Kidney (tissue), 14 donors: ENCODE measurements around the gene CALR. TPM values are rescaled to one million over a fixed set of nuclear protein-coding genes. Genes with fewer than 3 reads are reported as not detected.
A peak's percentile ranks its signal among the peaks of the same experiment; 100 is the strongest.
"Not testable (repeated sequence)": the region's sequence is repeated elsewhere in the genome, so short reads cannot be mapped to it uniquely, and the experiment has no call there.

Experiments
- DNase-seq, 5 donors: peaks; one replicate each; pipeline ENCODE4 v3.0.0-alpha.2; 2013 to 2020
- FAIRE-seq: peaks from 2 replicates; lab custom pipeline; 2012; peaks lifted over from hg19 to GRCh38; lab: Jason Lieb, UNC
- H3K27ac ChIP-seq, 2 donors: one replicate each; pipeline ENCODE4 v1.7.0; 2013; ENCODE audit warnings: low read depth in 2 of 2, low read length in 2 of 2, inconsistent platforms in 1 of 2
- H3K27me3 ChIP-seq: one replicate; pipeline ENCODE4 v1.7.1; 2013; ENCODE audit warnings: low read length, inconsistent platforms; ENCODE audit not compliant: control insufficient read depth, insufficient read depth
- H3K36me3 ChIP-seq, 3 donors: one replicate each; pipeline versions ENCODE4 v1.7.0 to v1.7.1; 2013; ENCODE audit warnings: low read length in 3 of 3, control low read depth in 1 of 3, inconsistent platforms in 1 of 3; ENCODE audit not compliant: insufficient read depth in 3 of 3, control insufficient read depth in 2 of 3
- H3K4me1 ChIP-seq, 3 donors: one replicate each; pipeline versions ENCODE4 v1.7.0 to v1.7.1; 2013; ENCODE audit warnings: low read length in 3 of 3, inconsistent platforms in 1 of 3, low read depth in 1 of 3; ENCODE audit not compliant: control insufficient read depth in 2 of 3, insufficient read depth in 2 of 3
- H3K4me3 ChIP-seq, 3 donors: one replicate each; pipeline versions ENCODE4 v1.7.0 to v1.8.1; 2013; ENCODE audit warnings: low read length in 3 of 3, control low read depth in 1 of 3, inconsistent platforms in 1 of 3
- H3K9ac ChIP-seq, 3 donors: one replicate each; pipeline versions ENCODE4 v1.7.0 to v1.7.1; 2013; ENCODE audit warnings: low read length in 3 of 3, control low read depth in 1 of 3, inconsistent platforms in 1 of 3
- H3K9me3 ChIP-seq, 3 donors: one replicate each; pipeline versions ENCODE4 v1.7.0 to v1.7.1; 2013; ENCODE audit warnings: low read length in 3 of 3, control low read depth in 1 of 3, inconsistent platforms in 1 of 3; ENCODE audit not compliant: control insufficient read depth in 2 of 3, insufficient read depth in 1 of 3
- intact Hi-C: fragments of 100-400 bp; cut with DNase I; formaldehyde crosslinking; loops from one replicate; pipeline ENCODE4 v1.11.1; 2022
- polyA plus RNA-seq: library from polyadenylated mRNA; stranded (reverse); fragments of 350-450 nt; fragmentation: Illumina TruSeq; extraction: RNeasy Lipid Tissue Mini Kit (QIAGEN cat#74804); gene quantifications from one replicate; pipeline ENCODE4 v1.2.3, GENCODE V29; 2014; ENCODE audit warnings: low read depth, low replicate concordance; ENCODE audit not compliant: insufficient read depth
- total RNA-seq: library from RNA; stranded (reverse); fragmentation: NEBNext Ultra II Directional; extraction: Animal tissue kit (Norgen Biotek cat#: 25700); gene quantifications from one replicate; pipeline ENCODE4 v1.2.1, GENCODE V29; 2021
- TF ChIP-seq, protein P1 (sequence below): IDR thresholded peaks from 3 replicates; pipeline ENCODE4 v1.5.1; 2012; ENCODE audit warnings: mild to moderate bottlenecking, moderate library complexity, borderline replicate concordance; ENCODE audit not compliant: insufficient read depth; ENCODE audit errors: extremely low read depth
- donor health status: control.
- donor health status: control.
- donor health status: control.
- donor health status: control.
- donor health status: control.
- donor health status: DM: yes; HTN: yes; CAD: no.
- donor health status: Normal renal cell carcinoma (clear cell type).

The CALR gene
- total and polyA plus RNA-seq, 2 donors from 2014 or later: 1,037 to 1,087 TPM

DNA sequence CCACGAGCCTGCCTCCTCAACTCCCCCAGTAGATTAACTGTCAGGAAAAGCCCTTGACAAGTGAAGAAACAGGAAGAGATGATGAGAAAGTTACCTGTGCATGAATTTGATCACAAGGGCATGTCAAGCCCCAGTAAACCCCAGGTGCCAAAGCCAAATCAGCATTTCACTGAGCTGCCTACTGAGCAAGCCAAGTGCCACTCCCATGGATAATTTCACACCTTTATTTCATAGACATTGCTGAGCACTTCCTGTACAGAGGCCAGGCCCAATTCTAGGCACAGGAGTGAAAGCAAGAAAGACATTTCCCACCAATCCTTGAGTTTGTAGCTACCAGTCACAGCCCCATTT, 16.2 kb downstream of the CALR start:
- no peaks in the 10 kb centered on the region for H3K9me3 ChIP-seq
- peaks cover 0 to 28% (median 13%) of the 10 kb centered on the region in 3 donors for H3K36me3 ChIP-seq
- FAIRE-seq (no peak), DNase-seq (peak in 1 of 5 donors; percentile 18)
- no peak overlapping the region for H3K27ac ChIP-seq
- no peak overlapping the region for H3K4me3 ChIP-seq
- H3K9ac ChIP-seq: no peak overlapping the region
- H3K4me1 ChIP-seq: peaks cover 0 to 10% (median 0%) of the 10 kb centered on the region in 3 donors
- H3K27me3 ChIP-seq: no peaks in the 10 kb centered on the region
- intact Hi-C loops: no loop called here
- TF ChIP-seq, protein P1, sequence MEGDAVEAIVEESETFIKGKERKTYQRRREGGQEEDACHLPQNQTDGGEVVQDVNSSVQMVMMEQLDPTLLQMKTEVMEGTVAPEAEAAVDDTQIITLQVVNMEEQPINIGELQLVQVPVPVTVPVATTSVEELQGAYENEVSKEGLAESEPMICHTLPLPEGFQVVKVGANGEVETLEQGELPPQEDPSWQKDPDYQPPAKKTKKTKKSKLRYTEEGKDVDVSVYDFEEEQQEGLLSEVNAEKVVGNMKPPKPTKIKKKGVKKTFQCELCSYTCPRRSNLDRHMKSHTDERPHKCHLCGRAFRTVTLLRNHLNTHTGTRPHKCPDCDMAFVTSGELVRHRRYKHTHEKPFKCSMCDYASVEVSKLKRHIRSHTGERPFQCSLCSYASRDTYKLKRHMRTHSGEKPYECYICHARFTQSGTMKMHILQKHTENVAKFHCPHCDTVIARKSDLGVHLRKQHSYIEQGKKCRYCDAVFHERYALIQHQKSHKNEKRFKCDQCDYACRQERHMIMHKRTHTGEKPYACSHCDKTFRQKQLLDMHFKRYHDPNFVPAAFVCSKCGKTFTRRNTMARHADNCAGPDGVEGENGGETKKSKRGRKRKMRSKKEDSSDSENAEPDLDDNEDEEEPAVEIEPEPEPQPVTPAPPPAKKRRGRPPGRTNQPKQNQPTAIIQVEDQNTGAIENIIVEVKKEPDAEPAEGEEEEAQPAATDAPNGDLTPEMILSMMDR: no peak

GRCh38 chr19:12955575-12955974, 17.2 kb downstream of the CALR start:
- Histone ChIP-seq H3K4me3 (peak overlapping the region in 1 of 3 donors; percentile 93), H3K36me3 (peaks cover 0 to 19% (median 10%) of the 10 kb centered on the region in 3 donors), H3K9ac (peak overlapping the region in 2 of 3 donors; percentile 5 to 16)
- intact Hi-C loops, DNase-seq, H3K4me1 ChIP-seq, H3K9me3 ChIP-seq, FAIRE-seq, H3K27me3 ChIP-seq, H3K27ac ChIP-seq: not testable (repeated sequence)

DNA sequence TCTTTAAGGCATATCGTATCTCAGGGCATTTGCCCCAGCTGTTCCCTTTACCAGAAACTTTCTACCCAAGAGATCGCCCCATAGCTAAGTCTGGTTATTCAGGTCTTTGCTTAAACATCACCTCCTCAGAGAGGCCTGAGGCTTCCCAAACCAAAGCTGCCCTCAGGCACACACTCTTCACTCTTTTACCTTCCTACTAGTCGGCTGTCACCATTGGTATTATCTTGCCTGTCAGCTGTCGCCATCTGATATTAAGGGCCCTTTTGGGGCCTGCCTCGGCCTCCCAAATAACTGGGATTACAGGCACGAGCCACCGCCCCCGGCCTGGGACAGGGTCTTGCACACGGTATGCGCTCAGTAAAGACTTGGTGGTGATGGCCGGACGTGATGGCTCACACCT, 17.6 kb downstream of the CALR start:
- H3K36me3 ChIP-seq: peaks cover 0 to 15% (median 9%) of the 10 kb centered on the region in 3 donors
- FAIRE-seq (no peak), DNase-seq (peak in 2 of 5 donors; percentile 6 to 44)
- intact Hi-C loops: no loop called here
- H3K9me3 ChIP-seq: no peaks in the 10 kb centered on the region
- H3K9ac ChIP-seq: peak overlapping the region; percentile 5 to 75 (median 16)
- H3K27me3 ChIP-seq: no peaks in the 10 kb centered on the region
- H3K27ac ChIP-seq: no peak overlapping the region
- TF ChIP-seq, protein P1: no peak
- H3K4me3 ChIP-seq: peak overlapping the region in 2 of 3 donors; percentile 77 to 93
- peaks cover 0 to 10% (median 0%) of the 10 kb centered on the region in 3 donors for H3K4me1 ChIP-seq

GRCh38 chr19:12956446-12957388, 18.3 kb downstream of the CALR start, which contains the start of gene GADD45GIP1:
Gene GADD45GIP1 (minus strand): TSS chr19:12957223. CDS start chr19:12957212, 11 bp downstream.
- no peak for FAIRE-seq

GRCh38 chr19:12957389-12957952, 19.1 kb downstream of the CALR start:
- H3K27ac ChIP-seq: peak overlapping the region; percentile 43 to 84
- H3K27me3 ChIP-seq, H3K9me3 ChIP-seq, H3K4me1 ChIP-seq, FAIRE-seq, intact Hi-C loops: not testable (repeated sequence)
- H3K4me3 ChIP-seq: peak overlapping the region; percentile 77 to 93 (median 79)
- DNase-seq: peak in 1 of 5 donors; percentile 48
- peaks cover 0 to 13% (median 3%) of the 10 kb centered on the region in 3 donors for H3K36me3 ChIP-seq
- H3K9ac ChIP-seq: peak overlapping the region; percentile 18 to 89 (median 75)

More at GRCh38 chr19:12956446-12957388, 18.3 kb downstream of the CALR start, which contains the start of gene GADD45GIP1:
- Histone ChIP-seq H3K36me3 (peaks cover 0 to 13% (median 5%) of the 10 kb centered on the region in 3 donors), H3K9me3 (no peaks in the 10 kb centered on the region), H3K9ac (peak within 1 kb of the TSS; percentile 75 to 89 (median 77)), H3K27me3 (no peaks in the 10 kb centered on the region), H3K4me1 (peaks cover 0 to 10% (median 0%) of the 10 kb centered on the region in 3 donors), H3K4me3 (peak within 1 kb of the TSS; percentile 77 to 93 (median 79)), H3K27ac (peak within 1 kb of the TSS; percentile 43 to 84)
- DNase-seq: peak; percentile 84 to 93 (median 89)
- intact Hi-C loops: no loop called here
- TF ChIP-seq, protein P1: no peak
